ENCODE measurements around the gene HAPSTR1.

HAPSTR1 gene

DNA sequence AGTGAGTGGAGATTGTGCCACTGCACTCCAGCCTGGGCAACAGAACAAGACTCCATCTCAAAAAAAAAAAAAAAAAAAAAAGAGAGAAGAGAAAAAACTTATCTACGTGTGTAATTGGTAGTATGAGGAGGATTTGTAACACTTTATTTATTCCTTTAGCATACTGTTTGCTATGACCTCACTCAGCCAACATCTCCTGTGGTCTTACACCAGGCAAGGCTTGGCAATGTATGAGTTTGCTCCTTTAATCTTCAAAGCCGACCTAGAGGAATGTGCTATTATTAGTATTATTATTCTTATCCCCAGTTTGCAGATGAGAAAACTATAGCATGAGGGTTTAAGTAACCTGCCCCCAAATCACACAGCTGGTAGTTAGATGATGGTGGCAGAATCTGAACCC, 35.8 kb upstream of the HAPSTR1 start:
- DNase-seq (ENCODE audit: low read depth in 2 of 2) = peak in 1 of 2 donors; percentile 43
- no peak overlapping the region for H3K4me3 ChIP-seq (replicated peaks in 1 of 2; ENCODE audit: low read depth in 2 of 2, low read length in 2 of 2)
- TF ChIP-seq, protein P1, sequence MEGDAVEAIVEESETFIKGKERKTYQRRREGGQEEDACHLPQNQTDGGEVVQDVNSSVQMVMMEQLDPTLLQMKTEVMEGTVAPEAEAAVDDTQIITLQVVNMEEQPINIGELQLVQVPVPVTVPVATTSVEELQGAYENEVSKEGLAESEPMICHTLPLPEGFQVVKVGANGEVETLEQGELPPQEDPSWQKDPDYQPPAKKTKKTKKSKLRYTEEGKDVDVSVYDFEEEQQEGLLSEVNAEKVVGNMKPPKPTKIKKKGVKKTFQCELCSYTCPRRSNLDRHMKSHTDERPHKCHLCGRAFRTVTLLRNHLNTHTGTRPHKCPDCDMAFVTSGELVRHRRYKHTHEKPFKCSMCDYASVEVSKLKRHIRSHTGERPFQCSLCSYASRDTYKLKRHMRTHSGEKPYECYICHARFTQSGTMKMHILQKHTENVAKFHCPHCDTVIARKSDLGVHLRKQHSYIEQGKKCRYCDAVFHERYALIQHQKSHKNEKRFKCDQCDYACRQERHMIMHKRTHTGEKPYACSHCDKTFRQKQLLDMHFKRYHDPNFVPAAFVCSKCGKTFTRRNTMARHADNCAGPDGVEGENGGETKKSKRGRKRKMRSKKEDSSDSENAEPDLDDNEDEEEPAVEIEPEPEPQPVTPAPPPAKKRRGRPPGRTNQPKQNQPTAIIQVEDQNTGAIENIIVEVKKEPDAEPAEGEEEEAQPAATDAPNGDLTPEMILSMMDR (IDR thresholded peaks at IDR 0.05; ENCODE audit: low read depth, low read length) = no peak

DNA sequence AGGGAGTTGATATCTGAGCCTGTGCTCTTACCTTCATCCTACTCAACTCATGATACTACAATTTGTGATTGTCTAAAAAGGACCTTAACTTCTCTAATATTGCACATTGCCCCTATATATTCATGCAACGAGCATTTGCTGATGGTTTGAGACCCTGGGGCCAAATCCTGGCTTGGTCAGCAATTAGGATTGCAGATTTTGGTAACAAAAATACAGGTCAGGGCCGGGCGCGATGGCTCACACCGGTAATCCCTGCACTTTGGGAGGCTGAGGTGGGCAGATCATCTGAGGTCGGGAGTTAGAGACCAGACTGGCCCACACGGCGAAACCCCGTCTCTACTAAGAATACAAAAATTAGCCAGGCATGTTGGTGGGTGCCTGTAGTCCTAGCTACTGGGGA, 35.4 kb upstream of the HAPSTR1 start:
- TF ChIP-seq, protein P1 (IDR thresholded peaks at IDR 0.05; ENCODE audit: low read depth, low read length) = no peak
- DNase-seq (ENCODE audit: low read depth in 2 of 2) = no peak
- H3K4me3 ChIP-seq (replicated peaks in 1 of 2; ENCODE audit: low read depth in 2 of 2, low read length in 2 of 2) = no peak overlapping the region

DNA sequence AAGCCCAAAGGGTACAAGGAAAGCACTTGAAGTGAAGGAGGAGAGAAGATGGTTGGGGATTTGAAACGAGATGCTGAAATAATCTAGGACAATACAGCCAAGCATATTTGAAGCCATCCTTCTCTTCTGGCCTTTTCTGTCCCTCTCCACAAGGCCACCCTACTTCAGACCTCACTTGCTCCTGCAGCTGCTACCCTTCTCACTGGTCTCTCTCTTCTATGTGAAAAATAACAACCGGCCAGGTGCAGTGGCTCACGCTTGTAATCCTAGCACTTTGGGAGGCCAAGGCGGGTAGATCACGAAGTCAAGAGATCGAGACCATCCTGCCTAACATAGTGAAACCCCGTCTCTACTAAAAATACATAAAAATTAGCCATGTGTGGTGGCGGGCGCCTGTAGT, 33.2 kb upstream of the HAPSTR1 start:
- no peak overlapping the region for H3K4me3 ChIP-seq (replicated peaks in 1 of 2; ENCODE audit: low read depth in 2 of 2, low read length in 2 of 2)
- no peak for DNase-seq (ENCODE audit: low read depth in 2 of 2)
- TF ChIP-seq, protein P1 (IDR thresholded peaks at IDR 0.05; ENCODE audit: low read depth, low read length) = no peak

DNA sequence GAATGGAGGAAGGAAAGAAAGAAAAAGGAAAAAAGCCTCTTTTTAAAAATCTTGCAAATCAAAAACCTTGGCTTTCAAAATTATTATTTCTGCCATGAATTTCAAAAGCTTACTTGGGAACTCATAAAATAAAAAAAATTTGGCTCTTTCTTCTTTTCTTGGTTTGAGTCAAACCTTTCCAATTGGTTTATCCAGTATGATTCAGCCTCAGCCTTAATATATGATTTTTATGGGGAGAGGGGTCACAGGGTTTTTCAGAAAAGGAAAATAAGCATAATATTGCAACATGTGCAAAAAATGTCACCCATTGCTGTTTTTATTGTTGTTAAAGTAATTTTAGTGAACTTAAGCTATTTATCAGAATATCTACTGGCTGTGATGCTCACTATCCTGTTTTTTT, 31.2 kb upstream of the HAPSTR1 start:
- H3K4me3 ChIP-seq (replicated peaks in 1 of 2; ENCODE audit: low read depth in 2 of 2, low read length in 2 of 2) = no peak overlapping the region
- no peak for DNase-seq (ENCODE audit: low read depth in 2 of 2)
- TF ChIP-seq, protein P1 (IDR thresholded peaks at IDR 0.05; ENCODE audit: low read depth, low read length) = no peak

DNA sequence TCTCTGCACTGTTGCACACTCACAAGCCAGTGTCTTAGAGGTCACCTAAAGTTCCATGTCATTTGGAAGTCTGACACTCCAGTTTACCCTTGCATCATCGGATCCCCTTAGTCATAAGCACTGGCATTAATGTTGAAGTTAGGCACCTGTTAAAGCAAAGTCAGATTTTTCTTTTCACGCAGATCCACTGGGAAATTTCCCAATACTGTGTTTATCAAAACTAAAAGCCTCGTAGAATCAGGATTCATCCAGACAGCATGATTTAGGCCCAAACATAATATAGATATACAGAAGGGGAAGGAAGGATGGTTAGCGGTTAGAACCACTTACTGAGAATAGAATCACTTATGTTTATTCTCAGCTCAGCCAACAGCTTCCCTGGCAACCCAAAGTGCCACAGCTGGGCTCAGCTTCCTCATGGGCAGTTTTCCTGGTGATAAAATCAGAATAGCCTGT, 30.1 kb upstream of the HAPSTR1 start:
- DNase-seq (ENCODE audit: low read depth in 2 of 2) = peak in 1 of 2 donors; percentile 38
- TF ChIP-seq, protein P1 (IDR thresholded peaks at IDR 0.05; ENCODE audit: low read depth, low read length) = no peak
- H3K4me3 ChIP-seq (replicated peaks in 1 of 2; ENCODE audit: low read depth in 2 of 2, low read length in 2 of 2) = no peak overlapping the region

DNA sequence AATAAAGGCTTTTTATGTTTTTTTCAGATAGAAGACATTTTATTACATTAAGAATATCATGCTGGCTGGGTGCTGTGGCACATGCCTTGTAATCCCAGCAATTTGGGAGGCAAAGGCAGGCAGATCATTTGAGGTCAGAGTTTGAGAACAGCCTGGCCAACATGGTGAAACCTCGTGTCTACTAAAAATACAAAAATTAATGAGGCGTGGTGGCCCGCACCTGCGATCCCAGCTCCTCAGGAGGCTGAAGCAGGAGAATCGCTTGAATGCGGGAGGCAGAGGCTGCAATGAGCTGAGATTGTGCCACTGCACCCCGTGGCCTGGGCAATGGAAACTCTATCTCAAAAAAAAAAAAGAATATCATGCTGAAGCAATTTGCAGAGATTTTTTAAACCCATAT, 29.1 kb upstream of the HAPSTR1 start:
- TF ChIP-seq, protein P1 (IDR thresholded peaks at IDR 0.05; ENCODE audit: low read depth, low read length) = no peak
- no peak overlapping the region for H3K4me3 ChIP-seq (replicated peaks in 1 of 2; ENCODE audit: low read depth in 2 of 2, low read length in 2 of 2)
- no peak for DNase-seq (ENCODE audit: low read depth in 2 of 2)

DNA sequence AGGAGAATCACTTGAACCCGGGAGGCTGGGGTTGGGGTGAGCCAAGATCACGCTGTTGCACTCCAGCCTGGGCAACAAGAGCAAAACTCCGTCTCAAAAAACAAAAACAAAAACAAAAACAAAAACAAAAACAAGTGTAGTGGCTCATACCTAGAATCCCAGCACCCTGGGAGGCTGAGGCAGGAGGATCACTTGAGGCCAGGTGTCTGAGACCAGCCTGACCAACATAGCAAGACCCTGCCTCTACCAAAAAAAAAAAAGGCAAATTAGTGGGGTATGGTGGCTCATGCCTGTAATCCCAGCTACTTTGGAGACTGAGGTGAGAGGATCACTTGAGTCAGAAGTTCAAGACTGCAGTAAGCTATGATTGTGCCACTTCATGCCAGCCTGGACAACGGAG, 26.4 kb upstream of the HAPSTR1 start:
- TF ChIP-seq, protein P1 (IDR thresholded peaks at IDR 0.05; ENCODE audit: low read depth, low read length) = no peak

More for the DNA sequence above, 26.4 kb upstream of the HAPSTR1 start:
- DNase-seq (ENCODE audit: low read depth in 2 of 2) = no peak
- H3K4me3 ChIP-seq (replicated peaks in 1 of 2; ENCODE audit: low read depth in 2 of 2, low read length in 2 of 2) = no peak overlapping the region
